K562 (cell line): ENCODE data around the gene ULBP2. TPM values are rescaled to one million over a fixed set of nuclear protein-coding genes. Genes with fewer than 3 reads are reported as not detected.
A peak's percentile ranks its signal among the peaks of the same experiment; 100 is the strongest.

Source experiments
- ATAC-seq: fragments of 200-7000 bp; cut with Tn5 transposase; 3 replicates; pipeline ENCODE4 v1.9.1; 2020; ENCODE audit warnings: moderate library complexity
- BruUV-seq: library from RNA; stranded (reverse); fragments of 400-500 nt; replicated peaks from 2 replicates; lab custom pipeline; 2021; lab: Mats Ljungman, UMichigan
- CTCF ChIA-PET: fragments of 300-600 bp; formaldehyde crosslinking; extraction: SDS; loops from one replicate; lab custom pipeline; 2021; ENCODE audit warnings: low intra/inter-chr PET ratio; lab: Yijun Ruan, JAX
- POLR2A ChIA-PET: fragments of 300-600, 350-650 bp; sonication (Branson Sonifier 250); formaldehyde crosslinking; extraction: SDS; loops from one replicate; lab custom pipeline; 2021; ENCODE audit warnings: antibody characterized with exemption, inconsistent platforms; lab: Yijun Ruan, JAX
- DNase-seq, 4 experiments: peaks; one replicate each; pipeline versions ENCODE4 v3.0.0 to v3.0.0-alpha.2; 2011 to 2018; ENCODE audit warnings: low spot score in 3 of 4, mixed read lengths in 3 of 4; ENCODE audit errors: extremely low read depth in 1 of 4
- FAIRE-seq: peaks from 2 replicates; lab custom pipeline; 2011; peaks lifted over from hg19 to GRCh38; lab: Jason Lieb, UNC
- H2AFZ ChIP-seq: 2 replicates; pipeline ENCODE4 v1.6.0; 2011; ENCODE audit warnings: low read depth, low read length, control low read depth, inconsistent platforms
- H3K27ac ChIP-seq: fragments of 200-600 bp; 3 replicates; pipeline ENCODE4 v1.8.0; 2011; ENCODE audit warnings: low read depth, mild to moderate bottlenecking, control low read depth, inconsistent platforms, low read length, moderate library complexity, mixed read lengths; ENCODE audit errors: extremely low read depth
- H3K27me3 ChIP-seq, 2 experiments: fragments of 300-600 bp in 1 of 2; 2 replicates in 1 of 2; 3 replicates in 1 of 2; pipeline versions ENCODE4 v1.6.0 to v1.8.0; 2011; ENCODE audit warnings: inconsistent platforms in 2 of 2, low read length in 2 of 2, mild to moderate bottlenecking in 1 of 2, mixed read lengths in 1 of 2, moderate library complexity in 1 of 2; ENCODE audit not compliant: control insufficient read depth in 2 of 2, insufficient read depth in 2 of 2
- H3K36me3 ChIP-seq: fragments of 300-600 bp; 3 replicates; pipeline ENCODE4 v1.8.0; 2011; ENCODE audit warnings: mild to moderate bottlenecking, low read length, inconsistent platforms; ENCODE audit not compliant: control insufficient read depth, insufficient read depth
- H3K4me1 ChIP-seq, 2 experiments: fragments of 200-600 bp in 1 of 2; replicated peaks in 1 of 2; 2 replicates in 1 of 2; 3 replicates in 1 of 2; pipeline versions ENCODE4 v1.5.1 to v1.8.0; 2011; ENCODE audit warnings: inconsistent platforms in 2 of 2, low read length in 2 of 2, mild to moderate bottlenecking in 1 of 2, mixed read lengths in 1 of 2, moderate library complexity in 1 of 2; ENCODE audit not compliant: control insufficient read depth in 2 of 2, insufficient read depth in 2 of 2
- H3K4me2 ChIP-seq: 2 replicates; pipeline ENCODE4 v1.6.1; 2011; ENCODE audit warnings: low read length, control low read depth, inconsistent platforms, mixed read lengths; ENCODE audit not compliant: insufficient read depth
- H3K4me3 ChIP-seq: fragments of 200-600 bp; sonication (generic), shearing (Covaris generic); 2 replicates; pipeline ENCODE4 v1.5.1; 2016; ENCODE audit warnings: control low read depth, inconsistent platforms
- H3K79me2 ChIP-seq: fragments of 200-600 bp; 3 replicates; pipeline ENCODE4 v1.8.0; 2011; ENCODE audit warnings: low read length, inconsistent platforms; ENCODE audit not compliant: control insufficient read depth, insufficient read depth
- H3K9ac ChIP-seq, 2 experiments: 2 replicates each; pipeline versions ENCODE4 v1.6.0 to v1.6.1; 2011; ENCODE audit warnings: low read depth in 2 of 2, low read length in 2 of 2, control low read depth in 1 of 2, inconsistent platforms in 1 of 2, mild to moderate bottlenecking in 1 of 2, mixed read lengths in 1 of 2; ENCODE audit not compliant: insufficient read depth in 1 of 2
- H3K9me1 ChIP-seq: one replicate; pipeline ENCODE4 v1.6.0; 2011; ENCODE audit warnings: inconsistent platforms, mild to moderate bottlenecking, low read length, moderate library complexity; ENCODE audit not compliant: control insufficient read depth, insufficient read depth
- H3K9me3 ChIP-seq: replicated peaks from 2 replicates; pipeline ENCODE4 v1.5.1; 2011; ENCODE audit warnings: low read depth, low read length, inconsistent platforms; ENCODE audit not compliant: control insufficient read depth, insufficient read depth
- H4K20me1 ChIP-seq: replicated peaks from 2 replicates; pipeline ENCODE4 v1.6.1; 2011; ENCODE audit warnings: low read length, inconsistent platforms, mixed read lengths; ENCODE audit not compliant: control insufficient read depth, insufficient read depth
- BCL6 ChIP-seq: fragments of 250-450 bp; sonication (Bioruptor Pico); IDR thresholded peaks from 2 replicates; pipeline ENCODE4 v1.4.0; 2020
- CUX1 ChIP-seq: fragments of 200-800 bp; sonication (Bioruptor generic); IDR thresholded peaks from 2 replicates; pipeline ENCODE4 v1.6.1; 2016; ENCODE audit warnings: missing genetic modification characterization, missing compliant biosample characterization
- HNRNPLL ChIP-seq: fragments of 200-400 bp; formaldehyde crosslinking; IDR thresholded peaks from 2 replicates; pipeline ENCODE4 v1.6.1; 2017; ENCODE audit warnings: low read length, low read depth, mild to moderate bottlenecking; ENCODE audit not compliant: poor library complexity, severe bottlenecking
- JUN ChIP-seq, 2 experiments: sonication (generic) in 1 of 2; formaldehyde crosslinking in 1 of 2; IDR thresholded peaks; 2 replicates each; pipeline versions ENCODE4 v1.6.1 to v1.8.0; 2012 to 2022; ENCODE audit warnings: borderline replicate concordance in 2 of 2, mild to moderate bottlenecking in 2 of 2, improper control_type of control experiment in 1 of 2, low read depth in 1 of 2, low read length in 1 of 2, missing genetic modification reagents in 1 of 2
- MAFG ChIP-seq: fragments of 450-650 bp; conservative IDR thresholded peaks from 2 replicates; pipeline ENCODE4 v1.6.1; 2016; ENCODE audit warnings: missing genetic modification characterization, missing compliant biosample characterization
- MAFK ChIP-seq: IDR thresholded peaks from 2 replicates; pipeline ENCODE4 v1.6.1; 2011; ENCODE audit warnings: low read length, improper control_type of control experiment
- MEIS2 ChIP-seq: fragments of 450-650 bp; IDR thresholded peaks from 2 replicates; pipeline ENCODE4 v1.6.1; 2014; ENCODE audit warnings: mild to moderate bottlenecking; ENCODE audit not compliant: partially characterized antibody
- MTA3 ChIP-seq: fragments of 450-650 bp; formaldehyde crosslinking; IDR thresholded peaks from 2 replicates; pipeline ENCODE4 v1.6.1; 2017; ENCODE audit warnings: mild to moderate bottlenecking, borderline replicate concordance
- NR2C2 ChIP-seq, 2 experiments: fragments of 200-800 bp in 1 of 2; sonication (Bioruptor generic) in 1 of 2; sonication (generic) in 1 of 2; formaldehyde crosslinking in 1 of 2; IDR thresholded peaks; 2 replicates each; pipeline versions ENCODE4 v1.6.1 to v1.8.0; 2016 to 2022; ENCODE audit warnings: mild to moderate bottlenecking in 1 of 2, missing compliant biosample characterization in 1 of 2, missing genetic modification characterization in 1 of 2, missing genetic modification reagents in 1 of 2
- RUNX1 ChIP-seq: sonication (generic); IDR thresholded peaks from 2 replicates; pipeline ENCODE4 v1.6.1; 2016; ENCODE audit warnings: antibody characterized with exemption, low read depth
- SMC3 ChIP-seq: conservative IDR thresholded peaks from 2 replicates; pipeline ENCODE4 v1.6.1; 2011; ENCODE audit warnings: low read depth, low read length, improper control_type of control experiment; ENCODE audit not compliant: insufficient read depth
- SUPT5H ChIP-seq: fragments of 450-650 bp; IDR thresholded peaks from 2 replicates; pipeline ENCODE4 v1.6.1; 2016
- TARDBP ChIP-seq: fragments of 450-650 bp; IDR thresholded peaks from 2 replicates; pipeline ENCODE4 v1.6.1; 2016
- TRIM28 ChIP-seq: fragments of 450-650 bp; IDR thresholded peaks from 2 replicates; pipeline ENCODE4 v1.6.1; 2017
- ZNF143 ChIP-seq: sonication (generic); formaldehyde crosslinking; IDR thresholded peaks from 2 replicates; pipeline ENCODE4 v1.9.0; 2022; ENCODE audit warnings: mild to moderate bottlenecking, missing genetic modification reagents
- ZNF274 ChIP-seq: IDR thresholded peaks from 2 replicates; pipeline ENCODE4 v1.6.1; 2011; ENCODE audit warnings: low read depth, mild to moderate bottlenecking, low read length, moderate library complexity, borderline replicate concordance
- ZNF589 ChIP-seq: fragments of 200-800 bp; sonication (Bioruptor generic); IDR thresholded peaks from 2 replicates; pipeline ENCODE4 v1.6.1; 2016; ENCODE audit warnings: low read depth, missing genetic modification characterization, missing compliant biosample characterization
- WGBS: fragments of 100-300 bp; shearing (Covaris generic); methylation state at CpG from one replicate; pipeline ENCODE4 v1.1.6; 2016; ENCODE audit warnings: low coverage, mixed read lengths; ENCODE audit not compliant: insufficient coverage; ENCODE audit errors: missing lambda C conversion rate; 5-methylcytosine and 5-hydroxymethylcytosine counted together
- in situ Hi-C: fragments of 300-500 bp; cut with MboI; formaldehyde crosslinking; loops from 4 replicates; pipeline ENCODE4 v1.15.0; 2018; ENCODE audit warnings: inconsistent platforms, mixed read lengths
- intact Hi-C: fragments of 100-400 bp; cut with micrococcal nuclease; formaldehyde crosslinking; loops from 2 replicates; pipeline ENCODE4 v1.14.2; 2022
- polyA plus RNA-seq, 8 experiments: library from polyadenylated mRNA; depleted of rRNA in 4 of 8; stranded (reverse) in 5 of 8; unstranded in 3 of 8; fragments of >200 nt; fragmentation: Nextera tagmentation in 2 of 8; fragmentation: Illumina TruSeq in 1 of 8; extraction: Ambion mirVana in 2 of 8; extraction: Trizol in 1 of 8; gene quantifications; 2 replicates each; pipeline versions ENCODE4 v1.2.1 to v1.2.3, GENCODE V29; 2011 to 2014; ENCODE audit warnings: inconsistent platforms in 1 of 8, missing spikeins in 1 of 8
- total RNA-seq, 7 experiments: library from RNA; depleted of rRNA in 6 of 7; stranded (reverse); fragments of >200 nt in 6 of 7; fragmentation: Illumina TruSeq in 2 of 7; extraction: Trizol in 2 of 7; gene quantifications; 2 replicates each; pipeline versions ENCODE4 v1.2.1 to v1.2.3, GENCODE V29; 2011 to 2021; ENCODE audit warnings: low replicate concordance in 1 of 7

Gene ULBP2
- total and polyA plus RNA-seq, 9 of the 15 experiments (the other 6 are each of a cell fraction or from before 2014, with no cell fraction given) = 0.50 to 5.3 (median 1.2) TPM

GRCh38 chr6:149983145-149983544 is 41.3 kb downstream of the ULBP2 start:
- Histone ChIP-seq H3K36me3 (no peaks in the 10 kb centered on the region), H2AFZ (no peak overlapping the region), H3K4me1 (no peaks in the 10 kb centered on the region), H4K20me1 (no peaks in the 10 kb centered on the region), H3K9me3 (no peaks in the 10 kb centered on the region), H3K27ac (no peak overlapping the region), H3K4me3 (no peak overlapping the region), H3K9me1 (no peaks in the 10 kb centered on the region), H3K79me2 (no peaks in the 10 kb centered on the region), H3K9ac (no peak overlapping the region), H3K4me2 (no peak overlapping the region), H3K27me3 (peaks cover 38 to 45% of the 10 kb centered on the region in 2 experiments)
- intact Hi-C loops (no loop called here), in situ Hi-C loops (no loop called here)
- TF ChIP-seq MTA3 (no peak), TRIM28 (no peak), JUN (IDR thresholded peaks at IDR 0.05; ENCODE audit: borderline replicate concordance, low read depth, low read length) (no peak), JUN (CRISPR knock-in tag; IDR thresholded peaks at IDR 0.05; ENCODE audit: borderline replicate concordance) (no peak), ZNF143 (no peak), MEIS2 (no peak), ZNF589 (no peak), SMC3 (no peak), CUX1 (CRISPR knock-in tag) (no peak), ZNF274 (no peak), MAFG (tag) (no peak), SUPT5H (no peak), TARDBP (no peak), HNRNPLL (no peak), BCL6 (no peak), RUNX1 (no peak), NR2C2 (CRISPR knock-in tag; IDR thresholded peaks at IDR 0.05) (no peak), NR2C2 (tag; IDR thresholded peaks at IDR 0.05) (no peak), MAFK (no peak)
- 2% methylated on average over 9 of the region's 9 CpGs for WGBS
- no peak for FAIRE-seq
- CTCF ChIA-PET = interaction anchor here (0.6 kb wide), 1 partner anchor 599 kb away, joined by 5 read pairs; no protein-coding TSS in a partner anchor
- peak; percentile 43 for ATAC-seq
- no peak for DNase-seq
- POLR2A ChIA-PET = no interaction called here
- no TSS peak for BruUV-seq
